Bronchial epithelial cell (primary cell): ENCODE data around the gene MYZAP. TPM values are rescaled to one million over a fixed set of nuclear protein-coding genes. Genes with fewer than 3 reads are reported as not detected.

Experiments used
- DNase-seq: peaks from one replicate; pipeline ENCODE4 v3.0.0-alpha.2; 2010; ENCODE audit warnings: low read depth
- FAIRE-seq: peaks from 2 replicates; lab custom pipeline; 2011; peaks lifted over from hg19 to GRCh38; lab: Jason Lieb, UNC
- H3K27me3 ChIP-seq: 2 replicates; pipeline ENCODE4 v1.5.1; 2011; ENCODE audit warnings: low read length; ENCODE audit not compliant: control insufficient read depth, insufficient read depth
- H3K36me3 ChIP-seq: 2 replicates; pipeline ENCODE4 v1.5.1; 2011; ENCODE audit warnings: low read length; ENCODE audit not compliant: control insufficient read depth, insufficient read depth
- H3K4me3 ChIP-seq: 2 replicates; pipeline ENCODE4 v1.5.1; 2011; ENCODE audit warnings: mild to moderate bottlenecking, low read depth, low read length, control low read depth
- total RNA-seq: library from RNA; depleted of rRNA; stranded (reverse); fragments of >200 nt; gene quantifications from 2 replicates; pipeline ENCODE4 v1.2.1, GENCODE V29; 2014
- TF ChIP-seq, protein P1 (sequence below): IDR thresholded peaks from 2 replicates; pipeline ENCODE4 v1.5.1; 2011; ENCODE audit warnings: mild to moderate bottlenecking, moderate library complexity, low read length, control low read depth, inconsistent platforms; ENCODE audit not compliant: insufficient read depth, severe bottlenecking

The MYZAP gene
- total RNA-seq, 1 donor from 2014 or later = 2.4 TPM

DNA sequence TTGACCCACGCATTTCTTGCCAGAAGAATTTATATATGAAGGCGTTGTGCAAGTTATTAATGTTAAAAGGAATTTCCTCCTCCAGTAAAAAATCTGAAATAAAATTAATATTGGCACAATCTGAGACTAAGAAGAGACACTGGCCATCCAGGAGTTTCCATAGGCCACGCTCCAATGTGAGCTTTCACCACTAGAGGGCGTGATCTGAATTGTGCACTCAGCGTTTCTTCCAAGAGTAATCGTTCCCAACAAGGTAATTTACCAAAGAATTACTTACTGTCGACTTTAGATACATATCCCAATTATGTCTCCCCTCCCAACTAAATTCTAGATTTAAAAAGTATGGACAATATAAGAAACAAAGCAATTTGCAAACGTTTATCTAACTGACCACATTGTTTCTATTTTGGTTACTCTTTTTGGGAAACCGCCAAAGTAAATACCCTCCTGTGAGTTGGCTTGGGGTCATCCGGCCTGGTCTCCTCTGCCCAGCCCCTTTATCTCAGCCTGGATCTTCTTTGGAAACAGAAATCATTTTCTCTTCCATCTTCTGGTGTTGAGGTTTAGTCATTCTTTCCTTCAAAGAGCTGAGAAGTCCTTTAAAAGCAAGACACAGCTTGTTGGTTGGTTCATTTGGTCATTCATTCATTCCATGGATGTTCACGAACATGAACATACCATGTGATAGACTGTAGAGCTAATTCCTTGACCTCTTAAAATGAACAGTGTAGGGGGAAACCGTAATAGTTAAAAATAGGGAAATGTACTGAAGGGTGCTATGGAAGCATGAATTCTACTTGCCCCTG is 141.0 kb downstream of the MYZAP start:
- FAIRE-seq (no peak), DNase-seq (peak; percentile 52)
- no peaks in the 10 kb centered on the region for H3K36me3 ChIP-seq
- H3K27me3 ChIP-seq = no peaks in the 10 kb centered on the region
- TF ChIP-seq, protein P1, sequence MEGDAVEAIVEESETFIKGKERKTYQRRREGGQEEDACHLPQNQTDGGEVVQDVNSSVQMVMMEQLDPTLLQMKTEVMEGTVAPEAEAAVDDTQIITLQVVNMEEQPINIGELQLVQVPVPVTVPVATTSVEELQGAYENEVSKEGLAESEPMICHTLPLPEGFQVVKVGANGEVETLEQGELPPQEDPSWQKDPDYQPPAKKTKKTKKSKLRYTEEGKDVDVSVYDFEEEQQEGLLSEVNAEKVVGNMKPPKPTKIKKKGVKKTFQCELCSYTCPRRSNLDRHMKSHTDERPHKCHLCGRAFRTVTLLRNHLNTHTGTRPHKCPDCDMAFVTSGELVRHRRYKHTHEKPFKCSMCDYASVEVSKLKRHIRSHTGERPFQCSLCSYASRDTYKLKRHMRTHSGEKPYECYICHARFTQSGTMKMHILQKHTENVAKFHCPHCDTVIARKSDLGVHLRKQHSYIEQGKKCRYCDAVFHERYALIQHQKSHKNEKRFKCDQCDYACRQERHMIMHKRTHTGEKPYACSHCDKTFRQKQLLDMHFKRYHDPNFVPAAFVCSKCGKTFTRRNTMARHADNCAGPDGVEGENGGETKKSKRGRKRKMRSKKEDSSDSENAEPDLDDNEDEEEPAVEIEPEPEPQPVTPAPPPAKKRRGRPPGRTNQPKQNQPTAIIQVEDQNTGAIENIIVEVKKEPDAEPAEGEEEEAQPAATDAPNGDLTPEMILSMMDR = peak; percentile 78
- no peak overlapping the region for H3K4me3 ChIP-seq

DNA sequence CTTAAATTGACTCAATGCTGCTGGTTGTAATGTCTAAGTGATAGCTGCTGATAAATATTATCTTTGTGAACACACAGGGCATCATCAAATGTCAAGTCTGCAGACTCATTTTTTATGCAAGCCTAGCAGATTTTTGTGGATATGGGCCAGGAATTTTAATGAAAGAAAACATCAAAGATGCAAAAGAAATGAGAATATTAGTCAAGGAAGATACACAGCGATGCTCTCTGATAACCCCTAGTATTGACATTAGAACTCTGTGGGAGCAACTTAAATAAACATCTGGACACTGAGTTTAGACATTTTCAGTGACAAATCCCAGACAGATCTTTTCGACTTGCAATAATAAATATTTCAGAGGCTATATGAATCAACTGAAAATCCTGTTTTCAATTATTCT is 143.2 kb downstream of the MYZAP start:
- Histone ChIP-seq H3K4me3 (no peak overlapping the region), H3K27me3 (no peaks in the 10 kb centered on the region), H3K36me3 (no peaks in the 10 kb centered on the region)
- TF ChIP-seq, protein P1 = no peak
- FAIRE-seq (no peak), DNase-seq (no peak)

Other genes starting within 250 kb of the MYZAP start
- 0.53 and 1.5 TPM in 2 replicates for gene CGNL1, start 215.4 kb upstream of the MYZAP start, total RNA-seq
- 59.5 and 113 TPM in 2 replicates for gene POLR2M, start 114.8 kb downstream of the MYZAP start, total RNA-seq